Calu3 (cell line): ENCODE data around the gene NRBP1. TPM values are rescaled to one million over a fixed set of nuclear protein-coding genes. Genes with fewer than 3 reads are reported as not detected.

Experiments used
- BruUV-seq: library from RNA; stranded (reverse); fragments of 400-500 nt; replicated peaks from 2 replicates; lab custom pipeline; 2021; lab: Mats Ljungman, UMichigan
- CTCF ChIA-PET: fragments of 300-600 bp; sonication (Branson Sonifier 250); formaldehyde crosslinking; loops from one replicate; lab custom pipeline; 2022; ENCODE audit warnings: antibody characterized with exemption; lab: Charles Lee
- DNase-seq: peaks from one replicate; pipeline ENCODE4 v3.0.0; 2022
- H3K27ac Mint-ChIP-seq: one replicate; pipeline ENCODE4 v1.8.0; 2022; ENCODE audit warnings: mixed read lengths; ENCODE audit not compliant: unreplicated experiment
- H3K27me3 Mint-ChIP-seq: one replicate; pipeline ENCODE4 v1.8.0; 2022; ENCODE audit warnings: mixed read lengths; ENCODE audit not compliant: unreplicated experiment
- H3K36me3 Mint-ChIP-seq: one replicate; pipeline ENCODE4 v1.8.0; 2022; ENCODE audit warnings: mild to moderate bottlenecking, moderate library complexity, mixed read lengths; ENCODE audit not compliant: insufficient read depth, unreplicated experiment
- H3K4me1 Mint-ChIP-seq: one replicate; pipeline ENCODE4 v1.8.0; 2022; ENCODE audit warnings: mild to moderate bottlenecking, low read depth, mixed read lengths; ENCODE audit not compliant: unreplicated experiment
- H3K4me3 Mint-ChIP-seq: one replicate; pipeline ENCODE4 v1.8.0; 2022; ENCODE audit warnings: mild to moderate bottlenecking, low read depth, moderate library complexity, mixed read lengths; ENCODE audit not compliant: unreplicated experiment
- H3K9me3 Mint-ChIP-seq: one replicate; pipeline ENCODE4 v1.8.0; 2022; ENCODE audit warnings: low read depth, mixed read lengths; ENCODE audit not compliant: unreplicated experiment
- intact Hi-C: fragments of 100-400 bp; cut with micrococcal nuclease; formaldehyde crosslinking; loops from one replicate; pipeline ENCODE4 v1.10.0; 2022; ENCODE audit not compliant: unreplicated experiment
- total RNA-seq: library from RNA; stranded (reverse); gene quantifications from 2 replicates; pipeline ENCODE4 v1.2.3, GENCODE V29; 2022
- TF ChIP-seq, protein P1 (sequence below): fragments of 200-600 bp; IDR thresholded peaks from one replicate; pipeline ENCODE4 v1.8.0; 2022; ENCODE audit warnings: antibody characterized with exemption; ENCODE audit not compliant: unreplicated experiment

The NRBP1 gene
- total RNA-seq, 1 experiment from 2014 or later = 60.5 TPM

DNA sequence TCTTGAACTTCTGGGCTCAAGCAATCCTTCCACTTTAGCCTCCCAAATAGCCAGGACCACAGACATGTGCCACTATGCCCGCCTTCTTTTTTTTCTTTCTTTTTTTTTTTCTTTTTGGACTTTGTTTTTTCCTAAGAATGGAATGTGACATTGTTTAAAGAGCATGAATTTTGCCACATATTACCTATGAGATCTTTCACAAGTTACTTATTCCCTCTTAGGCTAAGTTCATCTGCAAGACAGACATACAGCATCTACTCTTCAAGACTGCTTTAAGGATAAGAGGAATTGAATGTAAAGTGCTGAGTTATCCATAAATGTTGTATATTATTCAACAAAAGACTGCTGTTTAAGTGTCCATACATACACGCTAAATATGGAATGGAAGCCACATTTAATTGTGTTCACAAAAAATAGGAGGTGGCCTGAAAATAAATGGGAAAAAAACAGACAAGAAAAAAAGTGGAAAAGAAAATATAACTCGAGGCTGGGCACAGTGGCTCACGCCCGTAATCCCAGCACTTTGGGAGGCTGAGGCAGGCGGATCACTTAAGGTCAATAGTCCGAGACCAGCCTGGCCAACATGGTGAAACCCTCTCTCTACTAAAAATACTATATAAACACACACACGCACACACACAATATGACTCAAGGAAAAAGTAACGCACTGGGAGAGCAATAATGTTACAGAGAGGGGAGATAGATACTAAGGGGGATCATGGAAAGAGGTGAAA lies 15.8 kb upstream of the NRBP1 start:
- Mint-ChIP-seq H3K4me3 (no peak overlapping the region), H3K4me1 (peaks cover 14% of the 10 kb centered on the region), H3K27me3 (no peaks in the 10 kb centered on the region), H3K36me3 (peaks cover 24% of the 10 kb centered on the region), H3K27ac (no peak overlapping the region), H3K9me3 (peaks cover 6% of the 10 kb centered on the region)
- intact Hi-C loops = no loop called here
- DNase-seq = no peak
- BruUV-seq = no TSS peak
- CTCF ChIA-PET = interaction anchor here (0.6 kb wide), 1 partner anchor 95 kb away, joined by 6 read pairs; no protein-coding TSS in a partner anchor
- TF ChIP-seq, protein P1, sequence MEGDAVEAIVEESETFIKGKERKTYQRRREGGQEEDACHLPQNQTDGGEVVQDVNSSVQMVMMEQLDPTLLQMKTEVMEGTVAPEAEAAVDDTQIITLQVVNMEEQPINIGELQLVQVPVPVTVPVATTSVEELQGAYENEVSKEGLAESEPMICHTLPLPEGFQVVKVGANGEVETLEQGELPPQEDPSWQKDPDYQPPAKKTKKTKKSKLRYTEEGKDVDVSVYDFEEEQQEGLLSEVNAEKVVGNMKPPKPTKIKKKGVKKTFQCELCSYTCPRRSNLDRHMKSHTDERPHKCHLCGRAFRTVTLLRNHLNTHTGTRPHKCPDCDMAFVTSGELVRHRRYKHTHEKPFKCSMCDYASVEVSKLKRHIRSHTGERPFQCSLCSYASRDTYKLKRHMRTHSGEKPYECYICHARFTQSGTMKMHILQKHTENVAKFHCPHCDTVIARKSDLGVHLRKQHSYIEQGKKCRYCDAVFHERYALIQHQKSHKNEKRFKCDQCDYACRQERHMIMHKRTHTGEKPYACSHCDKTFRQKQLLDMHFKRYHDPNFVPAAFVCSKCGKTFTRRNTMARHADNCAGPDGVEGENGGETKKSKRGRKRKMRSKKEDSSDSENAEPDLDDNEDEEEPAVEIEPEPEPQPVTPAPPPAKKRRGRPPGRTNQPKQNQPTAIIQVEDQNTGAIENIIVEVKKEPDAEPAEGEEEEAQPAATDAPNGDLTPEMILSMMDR = no peak

- H3K36me3 Mint-ChIP-seq = no peaks in the 10 kb centered on the region
- no peaks in the 10 kb centered on the region for H3K27me3 Mint-ChIP-seq
- intact Hi-C loops = no loop called here
- BruUV-seq = no TSS peak
- H3K9me3 Mint-ChIP-seq = peaks cover 3% of the 10 kb centered on the region
- H3K4me1 Mint-ChIP-seq = peaks cover 6% of the 10 kb centered on the region
- TF ChIP-seq, protein P1 = no peak
- CTCF ChIA-PET = interaction anchor here (0.7 kb wide), 1 partner anchor 74 kb away, joined by 3 read pairs; no protein-coding TSS in a partner anchor
- no peak overlapping the region for H3K27ac Mint-ChIP-seq
- no peak overlapping the region for H3K4me3 Mint-ChIP-seq
- no peak for DNase-seq
Observed at GRCh38 chr2:27416151-27416550, 12.3 kb upstream of the NRBP1 start.

GRCh38 chr2:27420996-27421395 lies 7.4 kb upstream of the NRBP1 start:
- no peak overlapping the region for H3K27ac Mint-ChIP-seq
- no peaks in the 10 kb centered on the region for H3K9me3 Mint-ChIP-seq
- no peak for DNase-seq
- CTCF ChIA-PET = no interaction called here
- H3K4me1 Mint-ChIP-seq = no peaks in the 10 kb centered on the region
- intact Hi-C loops = no loop called here
- H3K4me3 Mint-ChIP-seq = no peak overlapping the region
- no peaks in the 10 kb centered on the region for H3K27me3 Mint-ChIP-seq
- H3K36me3 Mint-ChIP-seq = no peaks in the 10 kb centered on the region
- TF ChIP-seq, protein P1 = no peak
- no TSS peak for BruUV-seq

- no peak overlapping the region for H3K4me3 Mint-ChIP-seq
- no peak overlapping the region for H3K27ac Mint-ChIP-seq
- CTCF ChIA-PET = no interaction called here
- no TSS peak for BruUV-seq
- intact Hi-C loops = no loop called here
- no peaks in the 10 kb centered on the region for H3K4me1 Mint-ChIP-seq
- TF ChIP-seq, protein P1 = no peak
- H3K27me3 Mint-ChIP-seq = no peaks in the 10 kb centered on the region
- H3K9me3 Mint-ChIP-seq = no peaks in the 10 kb centered on the region
- H3K36me3 Mint-ChIP-seq = no peaks in the 10 kb centered on the region
- DNase-seq = no peak
Observed at GRCh38 chr2:27421660-27422250, 6.7 kb upstream of the NRBP1 start.
